Measurements from ENCODE around the gene NPFF. TPM values are rescaled to one million over a fixed set of nuclear protein-coding genes. Genes with fewer than 3 reads are reported as not detected.

The NPFF gene
- total RNA-seq, 3 donors from 2014 or later (not counting 1 experiment from before 2014, with no cell fraction given) = not detected

DNA sequence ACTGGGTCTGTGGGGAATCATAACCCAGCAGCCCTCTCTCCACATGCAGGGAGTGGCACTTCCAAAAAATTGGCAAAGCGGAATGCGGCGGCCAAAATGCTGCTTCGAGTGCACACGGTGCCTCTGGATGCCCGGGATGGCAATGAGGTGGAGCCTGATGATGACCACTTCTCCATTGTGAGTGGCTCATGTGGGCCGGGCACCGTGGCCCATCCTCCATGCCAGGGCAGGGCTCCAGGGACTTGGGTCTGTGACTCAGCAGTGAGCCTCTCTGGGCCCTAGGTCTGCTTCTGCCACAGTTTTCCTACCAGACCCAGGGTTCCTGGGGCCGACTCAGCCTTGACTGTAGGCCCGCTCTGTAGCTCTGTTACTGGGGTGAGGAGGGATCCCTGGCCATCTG is 2.2 kb downstream of the NPFF start:
- Histone ChIP-seq H3K9me3 (ENCODE audit: control insufficient read depth, insufficient read depth, low read length) (no peaks in the 10 kb centered on the region), H3K4me3 (ENCODE audit: low read length) (no peak overlapping the region), H3K27ac (ENCODE audit: low read length) (no peak overlapping the region), H3K27me3 (ENCODE audit: control insufficient read depth, insufficient read depth, low read length) (no peaks in the 10 kb centered on the region), H3K36me3 (ENCODE audit: control insufficient read depth, insufficient read depth, low read length) (peaks cover 23% of the 10 kb centered on the region), H3K4me1 (ENCODE audit: control insufficient read depth, insufficient read depth, low read length) (peaks cover 24% of the 10 kb centered on the region)
- intact Hi-C loops (cut with micrococcal nuclease) = loop anchor here (10.0 kb wide), 2 partner anchors 180 to 300 kb away; partner anchors contain the start of genes AAAS and ITGB7
- TF ChIP-seq, protein P1, sequence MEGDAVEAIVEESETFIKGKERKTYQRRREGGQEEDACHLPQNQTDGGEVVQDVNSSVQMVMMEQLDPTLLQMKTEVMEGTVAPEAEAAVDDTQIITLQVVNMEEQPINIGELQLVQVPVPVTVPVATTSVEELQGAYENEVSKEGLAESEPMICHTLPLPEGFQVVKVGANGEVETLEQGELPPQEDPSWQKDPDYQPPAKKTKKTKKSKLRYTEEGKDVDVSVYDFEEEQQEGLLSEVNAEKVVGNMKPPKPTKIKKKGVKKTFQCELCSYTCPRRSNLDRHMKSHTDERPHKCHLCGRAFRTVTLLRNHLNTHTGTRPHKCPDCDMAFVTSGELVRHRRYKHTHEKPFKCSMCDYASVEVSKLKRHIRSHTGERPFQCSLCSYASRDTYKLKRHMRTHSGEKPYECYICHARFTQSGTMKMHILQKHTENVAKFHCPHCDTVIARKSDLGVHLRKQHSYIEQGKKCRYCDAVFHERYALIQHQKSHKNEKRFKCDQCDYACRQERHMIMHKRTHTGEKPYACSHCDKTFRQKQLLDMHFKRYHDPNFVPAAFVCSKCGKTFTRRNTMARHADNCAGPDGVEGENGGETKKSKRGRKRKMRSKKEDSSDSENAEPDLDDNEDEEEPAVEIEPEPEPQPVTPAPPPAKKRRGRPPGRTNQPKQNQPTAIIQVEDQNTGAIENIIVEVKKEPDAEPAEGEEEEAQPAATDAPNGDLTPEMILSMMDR (IDR thresholded peaks at IDR 0.05) = no peak
- Mint-ChIP-seq H3K27ac (peak overlapping the region in 1 of 2 donors; percentile 58), H3K27me3 (ENCODE audit: low read depth in 2 of 2) (no peaks in the 10 kb centered on the region), H3K4me3 (no peak overlapping the region), H3K36me3 (no peaks in the 10 kb centered on the region), H3K4me1 (peaks cover 15 to 20% of the 10 kb centered on the region in 2 donors), H3K9me3 (no peaks in the 10 kb centered on the region)
- no peak for DNase-seq
- 91% methylated on average over 10 of the region's 10 CpGs for WGBS (ENCODE audit: insufficient coverage)
- no peak for ATAC-seq

DNA sequence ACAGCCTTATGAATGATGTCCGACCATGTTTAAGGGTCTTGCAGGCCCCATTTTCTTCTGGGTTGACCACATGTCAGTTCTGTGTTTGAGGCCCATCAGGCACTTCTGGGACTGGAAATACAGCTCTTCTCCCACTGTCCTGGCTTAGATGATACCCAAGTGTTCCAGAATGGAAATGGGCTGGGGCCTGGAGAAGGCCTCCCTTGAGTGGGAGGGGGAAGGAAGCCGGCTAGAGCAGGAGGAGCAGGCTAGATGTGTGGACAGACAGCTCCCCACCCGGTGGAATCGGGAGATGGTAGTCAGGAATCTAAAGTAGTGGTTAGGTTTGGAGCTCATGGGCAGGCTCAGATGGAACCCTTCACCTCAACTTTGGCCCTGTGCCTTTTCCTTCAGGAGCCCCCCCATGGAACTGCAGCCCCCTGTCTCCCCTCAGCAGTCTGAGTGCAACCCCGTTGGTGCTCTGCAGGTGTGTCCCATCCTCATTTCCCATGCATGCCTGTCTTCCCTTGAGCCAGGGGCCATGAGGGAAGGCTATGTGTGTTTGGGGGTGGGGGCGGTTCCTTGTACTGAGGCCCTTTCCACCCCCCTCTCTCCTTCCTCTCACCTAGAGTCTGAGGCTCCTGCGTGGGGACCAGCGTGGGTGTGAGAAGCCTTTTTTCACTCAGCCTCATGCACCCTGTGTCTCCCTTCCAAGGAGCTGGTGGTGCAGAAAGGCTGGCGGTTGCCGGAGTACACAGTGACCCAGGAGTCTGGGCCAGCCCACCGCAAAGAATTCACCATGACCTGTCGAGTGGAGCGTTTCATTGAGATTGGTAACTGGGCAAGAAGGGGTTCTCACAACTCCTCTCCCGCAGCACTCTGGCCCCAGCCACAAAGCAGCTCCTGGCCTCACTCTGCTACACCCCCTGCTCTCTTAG is 3.0 kb downstream of the NPFF start:
- Mint-ChIP-seq H3K4me1 (peaks cover 21 to 28% of the 10 kb centered on the region in 2 donors), H3K27ac (peak overlapping the region in 1 of 2 donors; percentile 58), H3K27me3 (ENCODE audit: low read depth in 2 of 2) (no peaks in the 10 kb centered on the region), H3K36me3 (no peaks in the 10 kb centered on the region), H3K9me3 (no peaks in the 10 kb centered on the region), H3K4me3 (no peak overlapping the region)
- intact Hi-C loops (cut with micrococcal nuclease) = loop anchor here (10.0 kb wide), 2 partner anchors 179 to 299 kb away; partner anchors contain the start of genes AAAS and ITGB7
- Histone ChIP-seq H3K4me1 (ENCODE audit: control insufficient read depth, insufficient read depth, low read length) (peaks cover 31% of the 10 kb centered on the region), H3K9me3 (ENCODE audit: control insufficient read depth, insufficient read depth, low read length) (no peaks in the 10 kb centered on the region), H3K4me3 (ENCODE audit: low read length) (no peak overlapping the region), H3K27ac (ENCODE audit: low read length) (no peak overlapping the region), H3K27me3 (ENCODE audit: control insufficient read depth, insufficient read depth, low read length) (no peaks in the 10 kb centered on the region), H3K36me3 (ENCODE audit: control insufficient read depth, insufficient read depth, low read length) (peaks cover 23% of the 10 kb centered on the region)
- no peak for ATAC-seq
- DNase-seq = no peak
- 92% methylated on average over 12 of the region's 14 CpGs for WGBS (ENCODE audit: insufficient coverage)
- TF ChIP-seq, protein P1 (IDR thresholded peaks at IDR 0.05) = no peak

DNA sequence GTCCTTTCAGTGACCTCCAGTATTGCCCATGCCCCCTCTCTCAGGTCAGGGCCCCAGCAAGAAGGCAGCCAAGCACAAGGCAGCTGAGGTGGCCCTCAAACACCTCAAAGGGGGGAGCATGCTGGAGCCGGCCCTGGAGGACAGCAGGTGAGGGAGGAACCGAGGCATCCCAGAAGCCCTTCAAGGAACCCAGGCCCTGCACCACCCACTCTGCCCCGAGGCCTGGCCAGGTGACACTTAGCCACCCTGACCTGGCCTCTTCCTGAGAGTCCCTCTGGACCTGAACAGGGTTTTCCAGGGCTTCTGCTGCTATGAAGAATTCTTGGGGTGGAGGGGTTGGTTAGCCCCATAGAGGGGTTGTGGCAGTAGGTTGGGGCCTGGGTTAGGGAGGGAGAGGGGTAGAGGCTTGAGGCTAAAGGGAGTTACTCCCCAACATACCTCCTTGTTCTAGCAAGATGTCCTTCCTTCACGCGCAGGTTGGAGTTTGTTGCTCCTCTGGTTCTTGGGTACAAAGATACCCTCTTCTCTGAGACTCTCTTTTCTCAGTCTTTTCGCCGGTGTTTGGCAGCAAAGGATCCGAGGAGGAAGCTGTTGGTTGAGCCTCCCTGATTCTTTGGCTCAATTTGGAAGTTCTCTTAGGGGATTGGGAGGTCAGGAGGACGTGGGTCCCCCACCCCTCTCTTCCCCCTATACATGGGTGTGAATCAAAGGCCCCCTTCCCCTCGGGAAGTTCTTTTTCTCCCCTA is 4.1 kb downstream of the NPFF start:
- 97% methylated on average over 8 of the region's 10 CpGs for WGBS (ENCODE audit: insufficient coverage)
- intact Hi-C loops (cut with micrococcal nuclease) = loop anchor here (10.0 kb wide), 2 partner anchors 178 to 298 kb away; partner anchors contain the start of genes AAAS and ITGB7
- peaks cover 33% of the 10 kb centered on the region for H3K4me1 ChIP-seq (ENCODE audit: control insufficient read depth, insufficient read depth, low read length)
- Mint-ChIP-seq H3K27ac (no peak overlapping the region), H3K9me3 (no peaks in the 10 kb centered on the region), H3K4me1 (peaks cover 15 to 33% of the 10 kb centered on the region in 2 donors), H3K36me3 (no peaks in the 10 kb centered on the region), H3K4me3 (no peak overlapping the region), H3K27me3 (ENCODE audit: low read depth in 2 of 2) (no peaks in the 10 kb centered on the region)
- peaks cover 23% of the 10 kb centered on the region for H3K36me3 ChIP-seq (ENCODE audit: control insufficient read depth, insufficient read depth, low read length)
- no peaks in the 10 kb centered on the region for H3K27me3 ChIP-seq (ENCODE audit: control insufficient read depth, insufficient read depth, low read length)
- no peak for DNase-seq
- no peak overlapping the region for H3K27ac ChIP-seq (ENCODE audit: low read length)
- ATAC-seq = no peak
- no peak overlapping the region for H3K4me3 ChIP-seq (ENCODE audit: low read length)
- H3K9me3 ChIP-seq (ENCODE audit: control insufficient read depth, insufficient read depth, low read length) = no peaks in the 10 kb centered on the region
- TF ChIP-seq, protein P1 (IDR thresholded peaks at IDR 0.05) = no peak

Data from natural killer cell (primary cell).